GM15510 (cell line): ENCODE results near the gene MPZL1.

Source experiments
- POLR2A ChIP-seq: IDR thresholded peaks from 3 replicates; pipeline ENCODE4 v1.6.1; 2011; ENCODE audit warnings: borderline replicate concordance; ENCODE audit not compliant: insufficient read length; ENCODE audit errors: extremely low read depth

The MPZL1 gene

GRCh38 chr1:167685844-167686243, 35.9 kb upstream of the MPZL1 start:
- no peak for TF ChIP-seq POLR2A

- TF ChIP-seq POLR2A = no peak
Observed at GRCh38 chr1:167687919-167688519, 33.8 kb upstream of the MPZL1 start.

GRCh38 chr1:167689567-167689920, 32.2 kb upstream of the MPZL1 start:
- TF ChIP-seq POLR2A = no peak

DNA sequence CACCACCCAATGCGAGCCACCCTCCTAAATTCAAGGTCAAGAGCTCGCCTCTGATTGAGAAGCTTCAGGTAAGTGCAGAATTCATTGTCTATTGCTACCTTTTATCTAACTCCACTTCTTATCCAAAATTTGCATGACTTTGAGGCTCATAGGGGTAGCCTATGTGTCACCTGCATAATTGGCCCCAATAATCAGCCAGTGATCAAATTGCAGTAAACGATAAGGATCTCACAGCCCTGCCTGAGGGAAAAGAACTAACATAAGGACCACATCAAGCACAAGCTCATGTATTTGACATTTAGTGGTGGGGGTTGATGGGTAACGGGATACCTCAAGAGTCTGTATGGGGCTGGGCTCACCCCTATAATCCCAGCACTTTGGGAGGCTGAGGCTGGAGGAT, 31.7 kb upstream of the MPZL1 start:
- no peak for TF ChIP-seq POLR2A

DNA sequence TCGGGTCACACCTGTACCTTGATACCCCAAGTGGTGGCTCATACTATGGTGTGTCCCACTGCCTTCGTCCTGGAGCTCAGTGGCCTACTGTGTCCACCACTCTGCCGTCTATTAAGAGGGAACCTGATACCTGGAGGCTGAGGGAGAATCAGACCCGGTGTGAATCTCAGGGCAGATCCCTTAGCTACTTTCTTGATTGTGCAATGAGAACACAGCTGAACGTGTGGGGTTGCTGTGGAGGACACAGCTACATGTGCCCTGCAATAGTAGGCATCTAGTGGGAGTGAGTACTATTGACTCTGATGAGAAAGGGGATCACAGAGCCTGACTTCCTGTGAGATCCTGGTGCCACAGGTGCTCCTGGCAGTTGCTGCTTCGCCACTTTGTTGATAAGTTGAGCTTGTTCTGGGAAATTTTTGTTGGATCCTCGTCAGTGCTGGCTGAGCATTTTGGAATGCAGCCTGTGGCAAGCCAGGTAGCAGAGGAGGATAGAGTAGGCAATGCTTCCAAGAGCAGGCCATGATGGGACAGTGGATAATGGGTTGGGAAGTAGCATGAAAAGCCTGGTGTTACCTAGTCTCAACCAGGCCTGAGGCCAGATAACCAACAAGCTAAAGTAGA, 28.2 kb upstream of the MPZL1 start:
- TF ChIP-seq POLR2A = no peak

GRCh38 chr1:167694691-167695090, 27.1 kb upstream of the MPZL1 start:
- TF ChIP-seq POLR2A = no peak

DNA sequence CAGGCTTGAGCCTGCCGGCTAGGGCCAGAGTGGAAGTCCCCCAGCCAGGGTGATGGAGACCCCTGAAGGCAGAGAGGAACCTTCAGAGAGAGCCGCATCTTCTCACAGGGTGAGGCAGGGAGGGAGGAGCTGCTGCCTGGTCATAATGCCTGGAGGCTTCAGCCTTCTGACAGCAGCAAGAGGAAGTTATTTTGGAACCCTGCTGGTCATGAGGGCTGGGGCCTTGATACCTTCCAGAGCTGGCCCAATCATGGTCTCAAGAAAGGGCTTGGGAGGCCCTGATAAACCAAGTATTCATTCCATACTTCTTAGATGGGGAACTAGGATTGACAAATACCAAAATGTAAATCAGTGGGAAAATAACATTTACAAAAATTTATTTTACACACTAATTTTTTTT, 26.6 kb upstream of the MPZL1 start:
- TF ChIP-seq POLR2A = no peak

DNA sequence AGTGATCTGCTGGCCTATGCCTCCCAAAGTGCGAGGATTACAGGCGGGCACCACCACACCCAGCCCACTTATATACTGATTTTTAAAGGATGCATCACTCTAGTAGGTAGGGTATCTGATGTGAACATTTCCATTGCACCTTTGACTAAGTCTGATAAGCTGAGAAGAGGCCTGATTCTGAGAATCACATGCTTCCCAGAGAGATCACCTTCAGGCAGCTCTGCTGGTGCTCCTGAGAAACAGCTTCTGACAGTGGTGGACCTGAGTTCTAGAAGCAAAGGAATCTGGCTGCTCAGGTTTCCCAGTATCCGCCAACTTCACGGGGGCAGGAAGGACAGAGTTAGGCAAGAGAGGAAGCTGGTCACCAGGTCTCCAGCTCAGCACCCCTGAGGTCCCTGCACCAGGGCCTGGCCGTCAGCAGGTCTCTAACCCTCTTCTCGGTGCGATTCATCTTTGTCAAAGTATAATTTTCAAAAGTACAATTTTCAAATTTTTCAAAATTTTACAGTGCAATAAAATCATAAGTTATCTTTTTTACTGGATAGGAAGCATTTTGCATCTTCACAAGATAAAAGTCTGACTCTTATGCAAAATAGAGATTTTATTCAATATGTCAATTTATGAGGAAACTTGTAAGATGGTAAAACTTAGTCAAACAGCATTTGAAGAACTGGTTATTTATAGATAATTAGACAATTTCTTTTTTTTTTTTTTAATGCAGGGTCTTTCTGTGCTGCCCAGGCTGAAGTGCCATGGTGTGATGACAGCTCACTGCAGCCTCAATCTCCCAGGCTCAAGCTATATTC, 25.8 kb upstream of the MPZL1 start:
- no peak for TF ChIP-seq POLR2A

- no peak for TF ChIP-seq POLR2A
Observed at GRCh38 chr1:167697667-167698141, 24.1 kb upstream of the MPZL1 start.

- TF ChIP-seq POLR2A = no peak
Observed at GRCh38 chr1:167698313-167698712, 23.5 kb upstream of the MPZL1 start.

- no peak for TF ChIP-seq POLR2A
Observed at GRCh38 chr1:167701510-167701909, 20.3 kb upstream of the MPZL1 start.

GRCh38 chr1:167703557-167703956, 18.2 kb upstream of the MPZL1 start:
- no peak for TF ChIP-seq POLR2A

GRCh38 chr1:167704715-167705114, 17.1 kb upstream of the MPZL1 start:
- no peak for TF ChIP-seq POLR2A

GRCh38 chr1:167705250-167705649, 16.5 kb upstream of the MPZL1 start:
- TF ChIP-seq POLR2A = no peak

DNA sequence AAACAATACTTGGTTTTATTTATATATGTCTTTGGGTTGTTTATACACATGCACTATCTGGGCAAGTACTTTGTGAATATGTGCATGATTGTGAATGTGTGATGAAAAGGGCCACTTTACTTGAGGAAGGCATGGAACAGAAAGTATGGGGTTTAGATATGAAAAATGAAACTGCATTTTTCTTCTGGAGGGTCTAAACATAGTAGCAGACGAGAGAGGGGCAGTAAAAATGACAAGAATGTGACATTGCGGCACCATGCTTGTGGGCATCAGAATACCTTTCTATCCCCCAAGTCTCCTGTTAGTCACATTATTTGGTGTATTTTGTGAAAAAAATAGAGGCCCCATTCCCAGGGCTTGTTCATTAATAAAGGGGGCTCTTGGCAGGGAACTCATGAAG, 15.4 kb upstream of the MPZL1 start:
- TF ChIP-seq POLR2A = no peak
